ENCODE data around the gene PTTG1.

The PTTG1 gene

GRCh38 chr5:160475864-160476438 lies 54.3 kb downstream of the PTTG1 start:
- no peak for DNase-seq

GRCh38 chr5:160477266-160477970 lies 55.8 kb downstream of the PTTG1 start:
- DNase-seq, result no peak

GRCh38 chr5:160478163-160478562 lies 56.5 kb downstream of the PTTG1 start:
- DNase-seq, result no peak

All from GF-D8 (cell line).